Liver (tissue), 9 donors: Measurements from ENCODE around the gene GRAMD2B. TPM values are rescaled to one million over a fixed set of nuclear protein-coding genes. Genes with fewer than 3 reads are reported as not detected.

Experiments used
- DNase-seq: peaks from one replicate; pipeline ENCODE4 v3.0.0-alpha.2; 2017; ENCODE audit warnings: low spot score
- H3K27ac ChIP-seq, 2 donors: one replicate each; pipeline ENCODE4 v1.7.0; 2013; ENCODE audit warnings: inconsistent platforms in 2 of 2, low read length in 2 of 2, control low read depth in 1 of 2, low read depth in 1 of 2, mild to moderate bottlenecking in 1 of 2
- H3K27me3 ChIP-seq, 4 donors: one replicate each; pipeline versions ENCODE4 v1.6.1 to v1.7.0; 2013; ENCODE audit warnings: low read length in 3 of 4, inconsistent platforms in 1 of 4, mild to moderate bottlenecking in 1 of 4, moderate library complexity in 1 of 4; ENCODE audit not compliant: control insufficient read depth in 4 of 4, insufficient read depth in 4 of 4
- H3K36me3 ChIP-seq, 4 donors: one replicate each; pipeline versions ENCODE4 v1.6.1 to v1.7.0; 2013; ENCODE audit warnings: low read length in 3 of 4, mild to moderate bottlenecking in 3 of 4, low read depth in 1 of 4, moderate library complexity in 1 of 4; ENCODE audit not compliant: control insufficient read depth in 4 of 4, insufficient read depth in 3 of 4
- H3K4me1 ChIP-seq, 4 donors: one replicate each; pipeline versions ENCODE4 v1.6.1 to v1.7.0; 2013; ENCODE audit warnings: low read length in 3 of 4, mild to moderate bottlenecking in 3 of 4, moderate library complexity in 1 of 4; ENCODE audit not compliant: control insufficient read depth in 4 of 4, insufficient read depth in 4 of 4
- H3K4me3 ChIP-seq, 3 donors: one replicate each; pipeline versions ENCODE4 v1.6.1 to v1.7.0; 2013; ENCODE audit warnings: low read length in 3 of 3, control low read depth in 1 of 3, low read depth in 1 of 3, mild to moderate bottlenecking in 1 of 3
- H3K9ac ChIP-seq, 2 donors: one replicate each; pipeline ENCODE4 v1.7.0; 2013; ENCODE audit warnings: low read length in 2 of 2, mild to moderate bottlenecking in 2 of 2, moderate library complexity in 2 of 2, control low read depth in 1 of 2, low read depth in 1 of 2
- H3K9me3 ChIP-seq, 4 donors: one replicate each; pipeline versions ENCODE4 v1.6.1 to v1.7.0; 2013; ENCODE audit warnings: low read length in 3 of 4; ENCODE audit not compliant: control insufficient read depth in 4 of 4
- ATF3 ChIP-seq: IDR thresholded peaks from 2 replicates; pipeline ENCODE4 v1.6.1; 2016; ENCODE audit warnings: antibody characterized with exemption
- CTCF ChIP-seq: fragments of 150-350 bp; IDR thresholded peaks from 2 replicates; pipeline ENCODE4 v1.5.1; 2017; ENCODE audit warnings: improper control_type of control experiment, low read depth, low read length; ENCODE audit not compliant: missing input control
- EGR1 ChIP-seq, 2 donors: IDR thresholded peaks; 2 replicates each; pipeline ENCODE4 v1.6.1; 2016 to 2018; ENCODE audit warnings: antibody characterized with exemption in 2 of 2, low read depth in 2 of 2
- FOXA1 ChIP-seq: IDR thresholded peaks from 2 replicates; pipeline ENCODE4 v1.6.1; 2016; ENCODE audit warnings: antibody characterized with exemption
- FOXA2 ChIP-seq: IDR thresholded peaks from 2 replicates; pipeline ENCODE4 v1.6.1; 2016; ENCODE audit warnings: antibody characterized with exemption
- HNF4A ChIP-seq, 2 donors: conservative IDR thresholded peaks; 2 replicates each; pipeline ENCODE4 v1.6.1; 2016; ENCODE audit warnings: antibody characterized with exemption in 2 of 2, mild to moderate bottlenecking in 2 of 2
- HNF4G ChIP-seq: IDR thresholded peaks from 2 replicates; pipeline ENCODE4 v1.6.1; 2016; ENCODE audit warnings: antibody characterized with exemption
- NR2F2 ChIP-seq: IDR thresholded peaks from 2 replicates; pipeline ENCODE4 v1.6.1; 2016; ENCODE audit warnings: antibody characterized with exemption
- RAD21 ChIP-seq, 2 donors: IDR thresholded peaks; 2 replicates each; pipeline ENCODE4 v1.6.1; 2016; ENCODE audit warnings: antibody characterized with exemption in 2 of 2, mild to moderate bottlenecking in 2 of 2
- RXRA ChIP-seq, 2 donors: IDR thresholded peaks; 2 replicates each; pipeline ENCODE4 v1.6.1; 2017 to 2018; ENCODE audit warnings: antibody characterized with exemption in 2 of 2, mild to moderate bottlenecking in 1 of 2
- SP1 ChIP-seq: IDR thresholded peaks from 2 replicates; pipeline ENCODE4 v1.6.1; 2018; ENCODE audit warnings: antibody characterized with exemption, mild to moderate bottlenecking
- TAF1 ChIP-seq: conservative IDR thresholded peaks from 2 replicates; pipeline ENCODE4 v1.6.1; 2016; ENCODE audit warnings: antibody characterized with exemption, mild to moderate bottlenecking
- YY1 ChIP-seq: IDR thresholded peaks from 2 replicates; pipeline ENCODE4 v1.6.1; 2016; ENCODE audit warnings: antibody characterized with exemption, mild to moderate bottlenecking
- WGBS: extraction: QIAGEN DNeasy Blood & Tissue Kit; methylation state at CpG from one replicate; pipeline ENCODE4 v1.1.7; 2013; 5-methylcytosine and 5-hydroxymethylcytosine counted together
- polyA plus RNA-seq, 2 donors: library from polyadenylated mRNA; stranded (reverse) in 1 of 2; unstranded in 1 of 2; fragments of 200-250 nt in 1 of 2; fragments of >200 nt in 1 of 2; fragmentation: Nextera tagmentation in 1 of 2; extraction: Ambion mirVana in 1 of 2; gene quantifications; one replicate each; pipeline versions ENCODE4 v1.2.1 to v1.2.3, GENCODE V29; 2013 to 2015
- total RNA-seq, 2 donors: library from RNA; depleted of rRNA; stranded (reverse); fragments of >200 nt; gene quantifications; one replicate each; pipeline ENCODE4 v1.2.3, GENCODE V29; 2014
- TF ChIP-seq, protein P1 (sequence below): IDR thresholded peaks from 2 replicates; pipeline ENCODE4 v1.6.1; 2016; ENCODE audit warnings: antibody characterized with exemption
- TF ChIP-seq, protein P2 (sequence below): IDR thresholded peaks from 2 replicates; pipeline ENCODE4 v1.6.1; 2016; ENCODE audit warnings: antibody characterized with exemption
- donor health status: healthy.
- donor health status: healthy.
- donor health status: healthy.
- donor health status: healthy.
- donor health status: healthy.

The GRAMD2B gene
- total and polyA plus RNA-seq, 4 donors, result 6.5 to 24.1 (median 13.5) TPM

- H3K27ac ChIP-seq, result no peak overlapping the region
- no peak overlapping the region for H3K9ac ChIP-seq
- no peaks in the 10 kb centered on the region for H3K4me1 ChIP-seq
- DNase-seq, result no peak
- H3K27me3 ChIP-seq, result no peaks in the 10 kb centered on the region
- TF ChIP-seq NR2F2 (no peak), SP1 (no peak), CTCF (no peak), EGR1 (IDR thresholded peaks at IDR 0.05; ENCODE audit: low read depth in 2 of 2) (no peak), HNF4A (conservative IDR thresholded peaks at IDR 0.05) (no peak), RAD21 (IDR thresholded peaks at IDR 0.05) (no peak), TAF1 (no peak), HNF4G (no peak), YY1 (no peak), RXRA (IDR thresholded peaks at IDR 0.05) (no peak), FOXA2 (no peak)
- TF ChIP-seq, protein P1, sequence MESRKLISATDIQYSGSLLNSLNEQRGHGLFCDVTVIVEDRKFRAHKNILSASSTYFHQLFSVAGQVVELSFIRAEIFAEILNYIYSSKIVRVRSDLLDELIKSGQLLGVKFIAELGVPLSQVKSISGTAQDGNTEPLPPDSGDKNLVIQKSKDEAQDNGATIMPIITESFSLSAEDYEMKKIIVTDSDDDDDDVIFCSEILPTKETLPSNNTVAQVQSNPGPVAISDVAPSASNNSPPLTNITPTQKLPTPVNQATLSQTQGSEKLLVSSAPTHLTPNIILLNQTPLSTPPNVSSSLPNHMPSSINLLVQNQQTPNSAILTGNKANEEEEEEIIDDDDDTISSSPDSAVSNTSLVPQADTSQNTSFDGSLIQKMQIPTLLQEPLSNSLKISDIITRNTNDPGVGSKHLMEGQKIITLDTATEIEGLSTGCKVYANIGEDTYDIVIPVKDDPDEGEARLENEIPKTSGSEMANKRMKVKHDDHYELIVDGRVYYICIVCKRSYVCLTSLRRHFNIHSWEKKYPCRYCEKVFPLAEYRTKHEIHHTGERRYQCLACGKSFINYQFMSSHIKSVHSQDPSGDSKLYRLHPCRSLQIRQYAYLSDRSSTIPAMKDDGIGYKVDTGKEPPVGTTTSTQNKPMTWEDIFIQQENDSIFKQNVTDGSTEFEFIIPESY, result no peak
- TF ChIP-seq, protein P2, sequence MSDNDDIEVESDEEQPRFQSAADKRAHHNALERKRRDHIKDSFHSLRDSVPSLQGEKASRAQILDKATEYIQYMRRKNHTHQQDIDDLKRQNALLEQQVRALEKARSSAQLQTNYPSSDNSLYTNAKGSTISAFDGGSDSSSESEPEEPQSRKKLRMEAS, result no peak
- H3K36me3 ChIP-seq, result peaks cover 0 to 8% (median 4%) of the 10 kb centered on the region in 4 donors
- 84% methylated on average over 8 of the region's 8 CpGs for WGBS
- no peaks in the 10 kb centered on the region for H3K9me3 ChIP-seq
- H3K4me3 ChIP-seq, result no peak overlapping the region
Observed at GRCh38 chr5:126448720-126449119, 25.5 kb downstream of the GRAMD2B start.

GRCh38 chr5:126449751-126450271 lies 26.6 kb downstream of the GRAMD2B start:
- no peak for DNase-seq
- TF ChIP-seq FOXA1, result no peak
- TF ChIP-seq RAD21 (IDR thresholded peaks at IDR 0.05), result no peak
- TF ChIP-seq CTCF, result no peak
- TF ChIP-seq FOXA2, result no peak
- TF ChIP-seq HNF4A (conservative IDR thresholded peaks at IDR 0.05), result no peak
- no peak for TF ChIP-seq ATF3
- TF ChIP-seq, protein P1, result no peak
- TF ChIP-seq EGR1 (IDR thresholded peaks at IDR 0.05; ENCODE audit: low read depth in 2 of 2), result no peak
- no peak for TF ChIP-seq YY1
- TF ChIP-seq TAF1, result no peak
- no peaks in the 10 kb centered on the region for H3K4me1 ChIP-seq
- H3K9me3 ChIP-seq, result no peaks in the 10 kb centered on the region
- H3K27ac ChIP-seq, result peak overlapping the region in 1 of 2 donors; percentile 28
- H3K4me3 ChIP-seq, result no peak overlapping the region
- H3K36me3 ChIP-seq, result peaks cover 0 to 8% (median 2%) of the 10 kb centered on the region in 4 donors
- no peak overlapping the region for H3K9ac ChIP-seq
- 64% methylated on average over 8 of the region's 8 CpGs for WGBS
- no peaks in the 10 kb centered on the region for H3K27me3 ChIP-seq
